H1 (cell line): Measurements from ENCODE around the gene ABCD4. TPM values are rescaled to one million over a fixed set of nuclear protein-coding genes. Genes with fewer than 3 reads are reported as not detected.

Experiments
- CTCF ChIA-PET: fragments of 300-600 bp; sonication (Branson Sonifier 250); formaldehyde crosslinking; loops from one replicate; lab custom pipeline; 2021; ENCODE audit not compliant: partially characterized antibody; lab: Charles Lee
- POLR2A ChIA-PET: fragments of 300-600 bp; sonication (Branson Sonifier 250); formaldehyde crosslinking; loops from one replicate; lab custom pipeline; 2021; ENCODE audit warnings: inconsistent platforms; ENCODE audit not compliant: partially characterized antibody; lab: Charles Lee
- DNase-seq, 2 experiments: peaks; one replicate each; pipeline versions ENCODE4 v3.0.0 to v3.0.0-alpha.2; 2010 to 2022; ENCODE audit warnings: low spot score in 2 of 2, low read depth in 1 of 2, mixed read lengths in 1 of 2
- FAIRE-seq: peaks from 2 replicates; lab custom pipeline; 2011; peaks lifted over from hg19 to GRCh38; lab: Jason Lieb, UNC
- H2AFZ ChIP-seq: 2 replicates; pipeline ENCODE4 v1.8.1; 2012; ENCODE audit warnings: low read length, inconsistent platforms
- H2AK5ac ChIP-seq: 2 replicates; pipeline ENCODE4 v1.6.1; 2013; ENCODE audit warnings: low read depth, low read length
- H2BK120ac ChIP-seq: replicated peaks from 2 replicates; pipeline ENCODE3; 2013; ENCODE audit warnings: low read depth, low read length, inconsistent platforms
- H2BK12ac ChIP-seq: 2 replicates; pipeline ENCODE4 v1.6.1; 2013; ENCODE audit warnings: low read depth, low read length
- H2BK15ac ChIP-seq: 2 replicates; pipeline ENCODE4 v1.6.1; 2013; ENCODE audit warnings: low read length
- H2BK20ac ChIP-seq: 2 replicates; pipeline ENCODE4 v1.6.1; 2013; ENCODE audit warnings: low read length
- H2BK5ac ChIP-seq: 2 replicates; pipeline ENCODE4 v1.6.1; 2013; ENCODE audit warnings: low read depth, low read length
- H3K14ac ChIP-seq: 2 replicates; pipeline ENCODE4 v1.6.1; 2013; ENCODE audit warnings: inconsistent platforms; ENCODE audit not compliant: insufficient read length
- H3K18ac ChIP-seq: 2 replicates; pipeline ENCODE4 v1.6.1; 2013; ENCODE audit warnings: low read length; ENCODE audit errors: extremely low read depth
- H3K23ac ChIP-seq: 2 replicates; pipeline ENCODE4 v1.6.1; 2013; ENCODE audit warnings: inconsistent platforms; ENCODE audit not compliant: insufficient read length
- H3K23me2 ChIP-seq: 2 replicates; pipeline ENCODE4 v1.6.1; 2013; ENCODE audit warnings: low read depth, low read length
- H3K27ac ChIP-seq: 2 replicates; pipeline ENCODE4 v1.6.1; 2011; ENCODE audit warnings: low read depth, low read length, inconsistent platforms
- H3K27me3 ChIP-seq, 4 experiments: replicated peaks in 1 of 4; 1 replicate in 1 of 4; 2 replicates in 3 of 4; pipeline versions ENCODE4 v1.6.1 to v1.8.1; 2011 to 2013; ENCODE audit warnings: low read length in 3 of 4, mild to moderate bottlenecking in 3 of 4, inconsistent platforms in 2 of 4, mixed read lengths in 2 of 4, moderate library complexity in 1 of 4; ENCODE audit not compliant: control insufficient read depth in 3 of 4, insufficient read depth in 3 of 4; ENCODE audit errors: extremely low read depth in 1 of 4
- H3K36me3 ChIP-seq, 4 experiments: 2 replicates each; pipeline versions ENCODE4 v1.6.1 to v1.8.1; 2011 to 2013; ENCODE audit warnings: mild to moderate bottlenecking in 4 of 4, low read length in 3 of 4, moderate library complexity in 2 of 4, control low read depth in 1 of 4, inconsistent platforms in 1 of 4; ENCODE audit not compliant: insufficient read depth in 4 of 4, control insufficient read depth in 2 of 4
- H3K4ac ChIP-seq: replicated peaks from 2 replicates; pipeline ENCODE3; 2013; ENCODE audit warnings: low read length, low read depth, mixed read lengths, inconsistent platforms; ENCODE audit not compliant: insufficient read length
- H3K4me1 ChIP-seq, 4 experiments: replicated peaks in 1 of 4; 1 replicate in 1 of 4; 2 replicates in 3 of 4; pipeline versions ENCODE4 v1.6.1 to v1.8.1; 2011 to 2013; ENCODE audit warnings: low read length in 3 of 4, inconsistent platforms in 2 of 4, mixed read lengths in 1 of 4; ENCODE audit not compliant: insufficient read depth in 4 of 4, control insufficient read depth in 3 of 4
- H3K4me2 ChIP-seq, 2 experiments: 2 replicates each; pipeline versions ENCODE4 v1.6.1 to v1.8.1; 2011 to 2013; ENCODE audit warnings: low read depth in 2 of 2, low read length in 2 of 2, control low read depth in 1 of 2, inconsistent platforms in 1 of 2, mild to moderate bottlenecking in 1 of 2; ENCODE audit not compliant: insufficient read depth in 1 of 2
- H3K4me3 ChIP-seq, 4 experiments: fragments of 200-600, 300-600 bp in 1 of 4; sonication (generic), shearing (Covaris generic), sonication (Bioruptor Twin) in 1 of 4; 2 replicates each; pipeline versions ENCODE4 v1.5.1 to v1.8.1; 2011 to 2016; ENCODE audit warnings: low read length in 4 of 4, low read depth in 3 of 4, control low read depth in 2 of 4, inconsistent platforms in 2 of 4, mild to moderate bottlenecking in 2 of 4, mixed read lengths in 1 of 4, moderate library complexity in 1 of 4; ENCODE audit not compliant: insufficient read depth in 2 of 4; ENCODE audit errors: extremely low read depth in 1 of 4
- H3K56ac ChIP-seq: replicated peaks from 2 replicates; pipeline ENCODE3; 2013; ENCODE audit warnings: low read depth, mild to moderate bottlenecking, mixed read lengths, low read length, inconsistent platforms; ENCODE audit not compliant: insufficient read length
- H3K79me1 ChIP-seq: 2 replicates; pipeline ENCODE4 v1.6.1; 2013; ENCODE audit warnings: low read depth, low read length, control low read depth
- H3K79me2 ChIP-seq, 2 experiments: 2 replicates each; pipeline versions ENCODE4 v1.6.1 to v1.8.1; 2012 to 2013; ENCODE audit warnings: low read length in 2 of 2, mild to moderate bottlenecking in 2 of 2, inconsistent platforms in 1 of 2; ENCODE audit not compliant: insufficient read depth in 2 of 2, control insufficient read depth in 1 of 2
- H3K9ac ChIP-seq, 4 experiments: replicated peaks in 1 of 4; 1 replicate in 1 of 4; 2 replicates in 3 of 4; pipeline versions ENCODE4 v1.6.1 to v1.8.1; 2011 to 2013; ENCODE audit warnings: low read depth in 3 of 4, low read length in 3 of 4, control low read depth in 2 of 4, mild to moderate bottlenecking in 2 of 4, moderate library complexity in 2 of 4, inconsistent platforms in 1 of 4; ENCODE audit errors: extremely low read depth in 1 of 4
- H3K9me3 ChIP-seq, 2 experiments: 2 replicates each; pipeline versions ENCODE4 v1.6.1 to v1.8.1; 2012 to 2013; ENCODE audit warnings: mild to moderate bottlenecking in 2 of 2, moderate library complexity in 2 of 2, control low read depth in 1 of 2, inconsistent platforms in 1 of 2, low read depth in 1 of 2, low read length in 1 of 2, mixed read lengths in 1 of 2; ENCODE audit not compliant: insufficient read depth in 2 of 2
- H4K20me1 ChIP-seq, 2 experiments: replicated peaks in 1 of 2; 2 replicates each; pipeline versions ENCODE3 to v1.8.1; 2011 to 2013; ENCODE audit warnings: inconsistent platforms in 2 of 2, low read length in 2 of 2, mild to moderate bottlenecking in 1 of 2; ENCODE audit not compliant: insufficient read depth in 2 of 2, control insufficient read depth in 1 of 2
- H4K5ac ChIP-seq: 2 replicates; pipeline ENCODE4 v1.6.1; 2013; ENCODE audit warnings: low read length, low read depth, mixed read lengths, inconsistent platforms; ENCODE audit not compliant: insufficient read length
- H4K8ac ChIP-seq: 2 replicates; pipeline ENCODE4 v1.8.0; 2013; ENCODE audit warnings: mild to moderate bottlenecking, moderate library complexity, low read length, inconsistent platforms; ENCODE audit not compliant: insufficient read depth; ENCODE audit errors: extremely low read depth
- H4K91ac ChIP-seq: replicated peaks from 2 replicates; pipeline ENCODE3; 2013; ENCODE audit warnings: low read length, mixed read lengths, inconsistent platforms; ENCODE audit not compliant: insufficient read length
- BCL11A ChIP-seq, 2 experiments: IDR thresholded peaks; one replicate each; pipeline ENCODE4 v1.6.1; 2011; ENCODE audit warnings: low read depth in 2 of 2, low read length in 2 of 2, mild to moderate bottlenecking in 2 of 2
- EZH2 ChIP-seq: fragments of 200-600 bp; sonication (generic); IDR thresholded peaks from 2 replicates; pipeline ENCODE4 v1.7.1; 2012; ENCODE audit warnings: low read depth, mild to moderate bottlenecking, moderate library complexity, low read length, inconsistent platforms; ENCODE audit not compliant: severe bottlenecking
- JUND ChIP-seq: IDR thresholded peaks from 2 replicates; pipeline ENCODE4 v1.6.1; 2011; ENCODE audit warnings: mild to moderate bottlenecking, improper control_type of control experiment, low read length
- POU5F1 ChIP-seq: IDR thresholded peaks from 2 replicates; pipeline ENCODE4 v1.6.1; 2011; ENCODE audit warnings: low read depth, mild to moderate bottlenecking, low read length, moderate library complexity
- RAD21 ChIP-seq, 2 experiments: IDR thresholded peaks in 1 of 2; conservative IDR thresholded peaks in 1 of 2; 2 replicates each; pipeline ENCODE4 v1.6.1; 2011; ENCODE audit warnings: low read depth in 2 of 2, low read length in 2 of 2, improper control_type of control experiment in 1 of 2, inconsistent platforms in 1 of 2, mild to moderate bottlenecking in 1 of 2, moderate library complexity in 1 of 2
- SRF ChIP-seq: IDR thresholded peaks from 2 replicates; pipeline ENCODE4 v1.6.1; 2011; ENCODE audit warnings: mild to moderate bottlenecking, low read depth, low read length, moderate library complexity
- YY1 ChIP-seq: IDR thresholded peaks from 2 replicates; pipeline ENCODE4 v1.6.1; 2011; ENCODE audit warnings: low read depth, mild to moderate bottlenecking, low read length
- WGBS, 2 experiments: shearing (Covaris generic) in 1 of 2; methylation state at CpG; one replicate each; pipeline versions ENCODE4 v1.1.6 to v1.1.7; 2013 to 2015; ENCODE audit warnings: low lambda C conversion rate in 2 of 2, mixed read lengths in 2 of 2, inconsistent platforms in 1 of 2, low coverage in 1 of 2, missing lambda C conversion rate in 1 of 2; ENCODE audit not compliant: insufficient replicate concordance in 2 of 2, insufficient coverage in 1 of 2, insufficient read length in 1 of 2; ENCODE audit errors: extremely low coverage in 1 of 2, missing lambda C conversion rate in 1 of 2; 5-methylcytosine and 5-hydroxymethylcytosine counted together
- polyA plus RNA-seq, 7 experiments: library from polyadenylated mRNA; depleted of rRNA in 3 of 7; stranded (reverse) in 5 of 7; unstranded in 2 of 7; fragments of >200 nt in 5 of 7; fragments of 200-250 nt in 2 of 7; gene quantifications; 1 replicate in 5 of 7; 2 replicates in 1 of 7; 4 replicates in 1 of 7; pipeline versions ENCODE4 v1.2.1 to v1.2.3, GENCODE V29; 2011 to 2013; ENCODE audit warnings: missing spikeins in 2 of 7, mixed read lengths in 2 of 7
- total RNA-seq: library from RNA; stranded (reverse); fragmentation: NEBNext Ultra II Directional; extraction: Animal tissue kit (Norgen Biotek cat#: 25700); gene quantifications from 2 replicates; pipeline ENCODE4 v1.2.1, GENCODE V29; 2021

Gene ABCD4
- total and polyA plus RNA-seq, 2 of the 8 experiments (the other 6 are each of a cell fraction or from before 2014, with no cell fraction given): 47.9 to 97.7 TPM

DNA sequence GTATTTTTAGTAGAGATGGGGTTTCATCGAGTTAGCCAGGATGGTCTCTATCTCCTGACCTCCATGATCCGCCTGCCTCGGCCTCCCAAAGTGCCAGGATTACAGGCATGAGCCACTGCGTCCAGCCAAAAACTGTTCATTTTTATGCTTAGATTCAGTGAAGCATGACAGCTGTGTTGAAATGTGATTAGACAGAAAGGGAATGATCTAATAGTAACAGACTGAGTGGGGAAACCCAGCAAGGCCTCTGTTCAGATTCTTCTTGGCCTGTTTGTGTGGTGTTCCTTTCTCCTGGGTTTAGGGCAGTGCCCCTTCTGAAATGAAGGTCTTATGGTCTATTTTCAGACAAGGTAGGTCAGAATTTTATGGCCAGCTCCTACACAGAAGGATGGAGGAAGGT is 11.8 kb upstream of the ABCD4 start:
- H3K18ac ChIP-seq: no peak overlapping the region
- H3K23me2 ChIP-seq: no peaks in the 10 kb centered on the region
- H3K79me2 ChIP-seq: no peaks in the 10 kb centered on the region
- H2AFZ ChIP-seq: no peak overlapping the region
- H2BK120ac ChIP-seq: no peak overlapping the region
- H3K79me1 ChIP-seq: no peaks in the 10 kb centered on the region
- no peak overlapping the region for H3K4ac ChIP-seq
- H3K36me3 ChIP-seq: no peaks in the 10 kb centered on the region
- H3K4me2 ChIP-seq: no peak overlapping the region
- CTCF ChIA-PET: interaction anchor here (2.5 to 14.0 kb wide), 3 partner anchors 10 to 18 kb away, joined by 9 to 144 read pairs (median 12); partner anchors contain the start of gene ABCD4
- no peak overlapping the region for H3K23ac ChIP-seq
- DNase-seq (no peak), FAIRE-seq (no peak)
- no peak overlapping the region for H2BK12ac ChIP-seq
- no peaks in the 10 kb centered on the region for H3K4me1 ChIP-seq
- no peaks in the 10 kb centered on the region for H4K20me1 ChIP-seq
- no peaks in the 10 kb centered on the region for H3K27me3 ChIP-seq
- H3K9me3 ChIP-seq: no peaks in the 10 kb centered on the region
- no peak overlapping the region for H3K9ac ChIP-seq
- H3K56ac ChIP-seq: no peak overlapping the region
- POLR2A ChIA-PET: interaction anchor here (0.6 to 4.1 kb wide), 4 partner anchors 11 to 34 kb away, joined by 3 to 29 read pairs (median 7); partner anchors contain the start of genes ABCD4 and VRTN
- H2BK20ac ChIP-seq: no peak overlapping the region
- no peak overlapping the region for H2AK5ac ChIP-seq
- H2BK5ac ChIP-seq: no peak overlapping the region
- no peak overlapping the region for H3K27ac ChIP-seq
- no peak overlapping the region for H4K5ac ChIP-seq
- no peak overlapping the region for H4K91ac ChIP-seq
- 97% methylated on average over 4 of the region's 4 CpGs; no CpG with 5 or more reads in 1 of the 2 experiments for WGBS, 2 experiments
- no peak overlapping the region for H2BK15ac ChIP-seq
- no peak overlapping the region for H3K4me3 ChIP-seq
- H3K14ac ChIP-seq: no peak overlapping the region
- no peak overlapping the region for H4K8ac ChIP-seq
- TF ChIP-seq BCL11A (IDR thresholded peaks at IDR 0.05; ENCODE audit: low read depth in 2 of 2, low read length in 2 of 2) (no peak), YY1 (no peak), RAD21 (IDR thresholded peaks at IDR 0.05 in 1 of 2, conservative IDR thresholded peaks at IDR 0.05 in 1 of 2; ENCODE audit: low read depth in 2 of 2, low read length in 2 of 2) (no peak), JUND (no peak), POU5F1 (no peak), SRF (no peak), EZH2 (no peak)
